ENCODE results near the gene NR3C1.

Gene NR3C1

DNA sequence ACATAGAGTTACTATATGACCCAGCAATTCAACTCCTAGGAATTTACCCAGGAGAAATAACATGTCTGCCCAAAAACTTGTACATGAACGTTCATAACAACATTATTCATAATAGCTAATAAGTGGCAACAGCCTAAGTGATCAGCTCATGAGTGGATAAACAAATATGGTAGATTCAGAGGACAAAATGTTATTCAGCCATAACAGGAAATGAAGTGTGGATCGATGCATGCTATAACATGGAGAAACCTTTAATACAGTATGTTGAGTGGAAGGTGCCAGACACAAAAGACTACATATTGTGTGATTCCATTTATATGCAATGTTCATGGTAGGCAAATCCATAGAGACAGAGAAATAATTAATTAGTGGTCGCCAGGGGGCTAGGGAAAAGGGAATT lies 22.3 kb upstream of the NR3C1 start:
- no peak for DNase-seq

DNA sequence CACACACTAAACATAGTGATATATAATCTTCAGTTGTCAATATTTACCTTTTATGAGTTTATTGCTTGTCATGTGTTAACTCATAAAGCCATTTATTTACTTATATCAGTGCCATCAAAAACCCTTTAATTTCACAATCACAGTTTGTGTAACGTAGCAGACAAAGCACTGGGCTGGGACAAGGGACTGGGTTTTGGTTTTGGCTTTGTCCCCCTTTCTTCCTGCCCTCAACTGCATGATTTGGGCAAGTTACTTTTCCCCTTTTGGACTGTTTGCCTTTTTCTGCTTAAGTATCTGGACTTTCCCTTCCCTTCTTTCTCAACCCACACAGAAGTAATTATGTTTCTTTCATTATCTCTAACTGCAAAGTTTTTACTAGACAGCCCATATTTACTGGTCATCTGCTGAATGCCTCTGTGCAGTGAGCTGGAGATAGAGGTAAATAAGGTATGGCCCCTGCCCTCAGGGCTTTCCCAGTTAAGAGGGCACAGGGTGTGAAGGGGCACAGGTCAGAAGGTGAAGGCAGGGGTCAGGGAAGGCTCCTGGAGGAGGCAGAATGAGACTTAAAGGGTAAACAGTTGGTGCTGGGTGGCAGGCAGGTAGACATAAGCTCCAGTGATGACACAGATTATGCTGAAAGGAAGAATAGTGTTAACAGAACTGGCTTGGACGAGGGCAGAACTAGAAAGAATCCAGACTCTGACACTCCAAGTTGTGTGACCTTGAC lies 14.8 kb upstream of the NR3C1 start:
- DNase-seq: no peak

DNA sequence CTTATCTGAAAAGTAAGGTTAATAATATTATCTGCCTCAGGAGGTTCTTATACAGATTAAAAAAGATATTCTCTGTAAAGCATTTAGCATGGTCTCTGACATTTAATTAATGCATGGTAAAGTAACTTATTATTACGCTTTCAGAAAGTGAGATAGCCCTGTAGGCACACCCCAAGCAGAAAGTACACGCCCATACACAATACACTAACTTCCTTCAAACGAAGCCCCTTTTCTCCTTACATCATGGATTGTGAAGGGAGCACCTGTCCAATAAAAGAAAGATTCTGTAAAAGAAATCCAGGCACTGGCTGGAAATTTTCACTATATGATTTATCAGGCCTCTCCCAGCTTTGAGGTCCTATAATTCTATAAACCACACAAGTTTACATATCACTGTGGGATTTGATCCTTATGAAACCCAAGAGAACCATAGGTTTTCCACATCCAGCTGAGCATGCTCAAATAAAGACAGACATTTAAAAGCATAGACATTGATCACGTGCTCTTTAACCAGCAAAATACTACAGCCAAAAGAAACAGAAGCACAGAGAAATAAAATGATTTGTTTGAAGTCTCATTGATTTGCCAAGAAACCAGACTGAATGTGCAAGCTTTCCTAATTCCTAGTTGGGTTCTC lies 14.1 kb upstream of the NR3C1 start:
- no peak for DNase-seq

DNA sequence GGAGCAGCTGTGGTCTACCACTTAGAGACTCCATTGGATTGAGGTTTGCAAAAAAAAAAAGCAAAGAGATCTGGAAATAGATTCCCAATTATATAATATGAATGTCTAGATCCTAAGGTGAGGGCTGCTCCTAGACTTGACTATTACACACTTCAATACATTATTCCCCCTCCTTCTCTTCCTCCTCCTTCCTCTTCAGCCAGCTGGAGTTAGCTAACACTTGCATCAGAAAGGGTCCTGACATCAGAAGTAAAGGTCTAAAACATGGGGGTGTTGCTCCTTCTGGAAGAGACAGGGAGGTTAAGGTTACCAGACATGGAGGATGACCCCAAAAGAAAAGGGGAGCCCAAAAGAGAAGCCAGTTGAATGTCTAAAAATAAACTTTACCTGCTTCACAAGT lies 12.9 kb upstream of the NR3C1 start:
- DNase-seq: no peak

DNA sequence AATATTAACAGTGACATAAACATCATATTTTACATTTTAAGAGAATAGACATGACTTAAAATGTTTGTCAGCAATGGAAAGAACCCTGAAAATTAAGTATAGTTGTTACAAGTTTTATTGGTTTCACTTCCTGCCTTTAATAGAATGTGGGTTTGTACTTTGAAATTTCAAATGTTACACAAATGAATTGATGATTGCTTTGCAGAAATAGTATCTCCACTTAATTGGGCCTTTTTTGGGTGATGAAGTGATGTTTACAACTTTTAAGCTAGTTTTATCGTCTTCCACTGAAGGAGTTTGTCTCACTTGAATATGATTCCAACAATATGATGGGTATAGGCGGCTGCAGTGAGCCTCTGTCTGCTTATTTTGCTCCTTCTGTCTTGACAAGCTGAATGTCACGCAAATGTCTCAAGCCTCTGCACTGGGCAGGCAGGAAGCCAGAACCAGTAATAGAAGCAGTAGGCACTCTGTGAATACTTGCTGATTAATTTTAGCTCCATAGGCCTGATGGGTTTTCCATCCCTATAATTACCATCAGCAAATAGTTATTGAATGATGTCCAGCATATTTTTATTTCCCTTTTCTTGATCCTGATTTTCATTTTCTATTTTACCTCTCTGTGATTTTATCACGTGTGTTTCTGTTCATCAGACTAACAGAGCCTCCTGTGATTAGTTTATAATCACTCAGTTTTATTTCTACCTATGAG lies 10.6 kb upstream of the NR3C1 start:
- no peak for DNase-seq

DNA sequence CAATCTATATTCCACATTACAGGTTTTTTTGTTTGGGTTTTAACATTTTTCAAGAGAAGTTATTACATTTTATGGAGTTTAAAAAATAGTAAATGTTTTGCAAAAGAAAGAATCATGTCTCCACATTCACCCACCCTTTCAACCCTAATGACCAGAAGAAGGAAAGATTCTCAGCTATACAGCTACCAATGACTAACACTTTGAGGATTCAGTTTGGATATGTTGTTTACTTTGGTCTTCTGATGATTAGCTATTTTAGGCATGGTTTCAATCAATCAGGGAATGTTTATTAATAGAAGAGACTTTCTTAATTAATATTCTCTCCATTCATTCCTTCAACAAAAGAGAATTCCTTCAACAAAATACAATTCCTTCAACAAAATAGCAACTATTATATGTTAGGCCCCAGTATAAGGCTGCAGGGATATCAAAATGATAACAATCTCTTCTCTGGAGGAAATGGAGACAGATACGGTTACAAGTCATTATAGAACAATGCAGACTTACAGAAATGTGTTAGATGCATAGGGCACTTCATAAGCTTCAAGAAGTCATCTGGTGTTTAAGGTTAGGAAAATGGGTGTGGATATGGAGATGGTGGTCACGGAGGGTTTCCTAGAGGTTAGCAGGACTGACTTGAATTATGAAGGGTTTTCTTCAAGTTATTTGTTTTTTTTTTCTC lies 9.3 kb upstream of the NR3C1 start:
- no peak for DNase-seq

DNA sequence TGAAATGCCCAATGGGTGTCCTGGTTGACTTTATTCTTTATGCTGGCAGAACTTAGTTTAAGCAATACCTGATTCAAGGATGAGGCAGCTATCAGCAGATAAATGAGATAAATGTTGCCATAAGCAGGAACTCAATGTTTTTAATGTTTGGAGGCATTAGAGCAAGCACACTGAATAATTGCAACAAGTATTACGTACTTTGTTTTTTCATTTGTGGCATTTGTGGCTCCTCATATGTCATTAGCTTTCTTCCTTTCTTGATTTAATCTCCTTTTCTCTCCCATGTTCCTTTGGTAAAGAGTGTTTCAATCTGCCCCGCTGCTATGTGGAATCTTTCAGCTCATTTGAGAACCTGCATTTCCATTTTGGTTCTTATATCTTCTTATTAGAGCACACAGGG lies 6.4 kb upstream of the NR3C1 start:
- no peak for DNase-seq

DNA sequence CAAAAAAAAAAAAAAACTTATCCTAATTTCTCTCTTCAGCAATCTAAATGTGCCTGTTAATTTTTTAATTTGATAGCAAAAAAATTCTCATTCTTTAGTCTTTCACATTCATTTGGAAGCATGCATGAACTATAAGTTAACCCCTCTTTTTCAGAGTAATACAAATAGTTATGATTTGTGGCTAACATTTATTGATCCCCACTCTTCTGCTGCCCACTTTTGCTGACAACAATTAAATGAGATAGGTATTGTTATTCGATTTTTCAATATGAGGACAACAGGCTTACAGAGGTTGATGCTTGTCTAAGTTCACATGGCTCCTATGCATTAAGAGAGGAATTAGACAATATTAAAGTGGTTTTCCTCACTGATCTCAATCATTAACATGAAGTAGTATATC lies 2.9 kb upstream of the NR3C1 start:
- no peak for DNase-seq

DNA sequence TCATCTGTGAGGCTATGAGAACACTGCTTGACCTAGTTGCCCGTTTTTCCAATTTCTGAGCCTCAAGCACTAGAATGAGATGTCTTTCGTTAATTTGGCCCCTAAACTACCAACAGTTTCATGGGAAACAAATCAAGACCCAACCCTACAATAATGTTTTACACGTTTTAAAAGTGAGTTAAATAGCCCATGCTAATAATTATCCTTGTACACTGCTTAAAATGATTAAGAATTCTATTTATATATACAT lies 2.3 kb upstream of the NR3C1 start:
- DNase-seq: no peak

DNA sequence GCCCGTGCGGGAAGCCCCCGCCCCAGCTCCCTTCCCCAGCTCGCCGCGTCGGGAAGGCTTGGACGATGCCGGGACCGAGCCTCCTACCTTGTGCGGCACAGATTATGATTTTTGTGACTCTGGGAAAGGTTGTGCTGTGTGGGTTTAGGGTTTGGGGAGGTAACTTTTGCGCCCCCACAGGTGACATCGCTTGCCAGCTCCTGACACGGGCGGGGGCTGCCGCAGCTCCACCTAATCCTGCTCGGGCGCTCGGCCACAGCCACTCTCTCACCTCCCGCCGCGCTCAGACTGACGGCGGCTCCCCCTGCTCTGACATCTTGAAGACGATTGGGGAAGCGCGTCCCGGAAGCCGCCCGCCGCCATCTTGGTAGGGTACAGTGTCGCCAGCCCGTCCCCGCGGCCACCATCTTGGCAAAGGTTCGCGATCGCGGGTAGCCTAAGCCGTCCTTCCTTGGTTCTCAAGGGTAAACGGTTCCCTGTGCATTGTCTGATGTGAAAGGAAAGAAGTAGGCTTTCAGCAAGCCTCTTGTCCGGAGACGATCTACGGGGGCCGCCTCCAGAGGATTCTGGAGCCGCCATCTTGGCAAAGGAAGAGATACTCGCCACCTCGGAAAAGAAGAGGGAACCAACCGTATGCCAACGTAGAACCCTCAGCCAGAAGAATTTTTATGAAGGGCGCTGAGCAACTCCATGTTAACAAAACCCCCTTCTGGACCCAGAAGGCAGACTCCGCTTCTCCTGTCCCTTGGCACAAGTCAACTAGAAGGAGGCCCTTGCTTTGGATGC lies 1.8 kb upstream of the NR3C1 start:
- peak; percentile 88 for DNase-seq

DNA sequence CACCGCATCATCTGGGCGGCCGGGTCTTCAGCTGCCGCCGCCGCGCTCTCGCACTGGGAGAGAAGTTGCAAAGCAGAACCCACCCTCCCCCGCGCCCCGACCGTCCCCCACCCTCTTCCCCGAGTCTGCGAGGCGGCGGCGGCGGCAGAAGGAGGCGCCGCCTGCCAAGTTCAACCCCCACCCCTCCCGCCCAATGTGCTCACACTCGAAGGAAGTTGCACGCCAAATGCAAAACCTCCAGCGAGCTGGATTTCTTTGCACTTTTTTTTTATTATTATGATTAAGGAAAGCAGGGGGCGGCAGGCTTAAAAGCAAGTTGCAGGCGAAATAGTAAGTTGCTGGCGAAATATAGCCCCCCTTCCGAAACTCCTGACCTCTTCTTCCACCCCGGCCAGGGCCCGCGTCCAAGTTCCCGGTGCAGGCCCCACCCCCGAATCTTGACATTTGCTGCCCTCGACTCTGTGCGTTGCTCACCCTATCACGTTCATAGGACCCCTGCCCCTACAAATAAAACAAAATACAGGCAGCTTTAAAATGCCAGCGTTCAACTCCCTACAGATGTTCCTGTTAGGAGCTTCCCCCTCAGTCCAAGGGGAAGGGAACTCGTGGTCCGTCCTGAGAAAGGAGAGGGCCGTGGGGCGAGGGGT lies 1.1 kb upstream of the NR3C1 start:
- DNase-seq: peak; percentile 28

DNA sequence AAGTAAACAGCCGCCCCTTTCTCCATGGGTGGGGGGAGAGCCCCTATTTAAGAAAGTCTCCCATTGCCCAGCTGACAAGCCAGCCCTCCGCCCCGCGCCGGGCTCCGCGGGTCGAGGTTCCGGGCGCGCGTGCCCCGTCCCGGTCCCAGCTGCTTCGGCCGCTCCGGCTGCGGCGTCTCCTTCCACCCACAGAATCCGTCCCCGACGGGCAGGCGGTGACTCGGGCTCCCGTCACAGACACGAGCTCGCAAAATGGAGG lies 223 bp downstream of the NR3C1 start:
- DNase-seq: peak; percentile 15

DNA sequence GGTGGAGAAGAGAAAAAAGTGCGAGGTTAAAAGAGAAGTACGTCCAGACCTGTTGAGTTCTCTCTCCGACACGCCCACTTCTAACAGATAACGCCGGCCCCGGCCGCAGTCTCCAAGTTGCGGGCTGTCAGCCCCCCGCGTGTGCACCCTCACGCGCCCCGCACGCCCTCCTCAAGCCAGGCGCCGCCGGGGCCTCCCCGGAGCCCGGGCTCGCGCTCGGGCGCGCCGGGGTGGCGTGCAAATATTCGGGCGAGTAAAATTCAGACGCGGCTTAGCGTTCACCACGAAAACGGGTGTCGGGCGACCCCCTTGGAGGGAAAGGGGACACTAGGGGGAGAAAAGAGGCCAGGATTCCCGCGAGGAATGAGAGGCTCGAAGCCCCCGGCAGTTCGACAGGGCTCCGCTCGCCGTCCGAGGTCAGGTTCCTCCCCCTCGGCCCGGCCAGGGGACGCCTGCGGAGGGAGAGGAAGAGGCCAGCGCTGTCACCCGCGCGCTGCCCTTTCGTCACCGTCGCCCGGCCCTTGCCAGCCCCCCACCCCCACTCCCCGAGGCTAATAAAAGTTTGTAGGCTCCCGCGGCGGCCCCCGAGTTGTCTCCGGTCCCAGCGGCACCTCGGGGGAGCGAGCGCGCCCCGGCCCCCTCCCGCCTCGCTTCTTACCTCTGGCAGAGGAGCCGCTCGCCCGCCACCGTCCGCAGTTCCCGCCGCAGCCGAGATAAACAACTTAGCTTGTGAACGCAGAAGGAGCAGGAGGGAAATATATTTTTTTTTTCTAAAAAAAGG lies 743 bp downstream of the NR3C1 start:
- DNase-seq: no peak

DNA sequence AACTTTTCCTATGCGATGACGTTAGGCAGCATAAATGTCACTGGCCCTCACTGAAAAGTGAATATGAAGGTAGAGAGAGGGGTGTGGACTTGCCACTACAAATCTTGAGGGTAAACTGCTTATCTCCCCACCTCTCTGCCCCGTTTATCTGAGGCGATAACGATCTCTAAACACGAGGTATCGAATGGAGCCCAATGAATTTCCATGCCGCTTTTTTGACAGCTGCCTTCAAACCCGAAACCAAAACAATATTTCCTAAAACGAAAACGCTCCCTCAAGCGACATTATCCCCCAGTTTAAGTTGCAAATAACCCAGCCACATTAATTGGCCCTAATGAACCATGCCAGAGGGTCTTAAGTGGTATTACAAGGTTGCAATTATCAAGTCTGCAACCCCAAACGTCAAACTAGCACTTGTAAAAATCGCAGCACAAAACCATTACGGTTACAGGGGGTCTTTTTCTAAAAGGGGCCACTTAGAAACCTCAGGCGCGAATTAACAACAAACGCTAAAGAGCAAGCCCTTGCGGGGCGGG lies 1.4 kb downstream of the NR3C1 start:
- DNase-seq: no peak

DNA sequence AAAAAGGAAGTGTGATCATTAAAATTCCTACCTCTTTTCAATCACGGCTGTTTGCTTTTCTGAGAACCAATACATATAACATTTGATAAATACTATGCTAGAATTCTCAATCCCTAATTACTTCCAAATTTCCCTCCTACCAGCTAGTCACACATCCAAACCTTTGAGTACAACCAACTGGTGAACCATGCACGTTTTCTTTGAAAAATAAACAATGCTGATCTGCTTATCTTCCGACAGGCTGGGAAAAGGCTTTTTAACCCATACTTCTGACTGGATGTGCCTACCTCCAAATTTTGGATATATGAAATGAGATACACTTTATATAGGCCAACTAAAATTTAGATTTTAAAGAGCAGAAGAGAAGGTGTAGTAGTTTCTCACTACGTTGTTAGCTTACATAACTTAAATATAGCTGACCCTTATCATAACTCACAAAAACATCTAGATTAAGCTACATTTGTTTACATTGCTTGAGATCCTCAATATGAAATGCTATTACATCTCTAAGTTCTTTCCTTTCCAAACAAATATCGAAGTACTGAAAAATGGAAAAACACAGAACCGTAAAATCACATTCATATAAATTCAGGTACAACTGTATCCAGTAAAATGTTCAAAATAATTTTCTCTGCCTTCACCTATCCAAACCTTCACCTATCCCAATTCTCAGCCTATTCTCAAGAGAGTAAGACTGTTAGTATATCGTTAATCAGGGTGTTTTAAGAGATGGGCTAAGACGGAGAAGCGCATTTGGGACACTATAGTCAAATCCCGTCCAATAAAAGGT lies 2.1 kb downstream of the NR3C1 start:
- no peak for DNase-seq

DNA sequence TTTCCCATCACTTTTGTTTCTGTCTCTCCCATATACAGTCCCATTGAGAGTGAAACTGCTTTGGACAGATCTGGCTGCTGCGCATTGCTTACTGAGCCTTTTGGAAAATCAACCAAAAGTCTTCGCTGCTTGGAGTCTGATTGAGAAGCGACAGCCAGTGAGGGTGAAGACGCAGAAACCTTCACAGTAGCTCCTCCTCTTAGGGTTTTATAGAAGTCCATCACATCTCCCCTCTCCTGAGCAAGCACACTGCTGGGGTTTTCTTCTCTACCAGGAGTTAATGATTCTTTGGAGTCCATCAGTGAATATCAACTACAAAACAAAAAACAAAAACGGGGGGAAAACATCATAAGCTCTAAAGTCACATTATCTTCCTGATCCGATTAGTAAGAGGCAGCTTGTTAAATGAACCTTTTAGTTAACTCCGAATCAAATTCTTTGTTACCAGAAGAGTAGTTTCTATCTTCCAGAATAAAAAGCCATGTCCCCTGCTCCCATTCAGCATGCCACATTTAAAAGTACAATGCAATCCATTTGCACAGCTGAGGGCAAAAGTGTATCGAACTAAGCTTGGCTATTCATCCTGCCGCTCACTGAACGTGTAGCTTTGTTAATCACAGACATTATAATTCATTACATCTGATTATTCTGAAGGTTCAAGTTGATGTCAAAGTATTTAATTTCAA lies 2.8 kb downstream of the NR3C1 start:
- DNase-seq: no peak

DNA sequence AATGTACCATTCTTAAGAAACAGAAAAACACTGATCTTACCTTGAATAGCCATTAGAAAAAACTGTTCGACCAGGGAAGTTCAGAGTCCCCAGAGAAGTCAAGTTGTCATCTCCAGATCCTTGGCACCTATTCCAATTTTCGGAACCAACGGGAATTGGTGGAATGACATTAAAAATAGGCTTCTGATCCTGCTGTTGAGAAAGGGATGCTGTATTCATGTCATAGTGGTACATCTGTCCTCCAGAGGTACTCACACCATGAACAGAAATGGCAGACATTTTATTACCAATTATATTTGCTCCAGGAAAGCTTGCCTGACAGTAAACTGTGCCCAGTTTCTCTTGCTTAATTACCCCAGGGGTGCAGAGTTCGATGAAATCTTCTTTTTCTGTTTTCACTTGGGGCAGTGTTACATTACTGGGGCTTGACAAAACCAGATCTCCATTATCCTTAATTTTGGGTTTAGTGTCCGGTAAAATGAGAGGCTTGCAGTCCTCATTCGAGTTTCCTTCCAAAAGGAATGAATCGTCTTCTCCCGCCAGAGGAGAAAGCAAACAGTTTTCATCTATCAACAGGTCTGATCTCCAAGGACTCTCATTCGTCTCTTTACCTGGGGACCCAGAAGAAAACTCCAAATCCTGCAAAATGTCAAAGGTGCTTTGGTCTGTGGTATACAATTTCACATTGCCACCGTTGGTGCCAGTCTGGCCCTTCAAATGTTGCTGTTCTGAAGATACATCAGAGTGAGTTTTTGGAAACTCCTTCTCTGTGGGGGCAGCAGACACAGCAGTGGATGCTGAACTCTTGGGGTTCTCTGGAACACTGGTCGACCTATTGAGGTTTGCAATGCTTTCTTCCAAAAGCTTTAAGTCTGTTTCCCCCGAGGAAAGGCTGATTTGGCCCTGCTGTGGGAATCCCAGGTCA lies 3.6 kb downstream of the NR3C1 start:
- no peak for DNase-seq

DNA sequence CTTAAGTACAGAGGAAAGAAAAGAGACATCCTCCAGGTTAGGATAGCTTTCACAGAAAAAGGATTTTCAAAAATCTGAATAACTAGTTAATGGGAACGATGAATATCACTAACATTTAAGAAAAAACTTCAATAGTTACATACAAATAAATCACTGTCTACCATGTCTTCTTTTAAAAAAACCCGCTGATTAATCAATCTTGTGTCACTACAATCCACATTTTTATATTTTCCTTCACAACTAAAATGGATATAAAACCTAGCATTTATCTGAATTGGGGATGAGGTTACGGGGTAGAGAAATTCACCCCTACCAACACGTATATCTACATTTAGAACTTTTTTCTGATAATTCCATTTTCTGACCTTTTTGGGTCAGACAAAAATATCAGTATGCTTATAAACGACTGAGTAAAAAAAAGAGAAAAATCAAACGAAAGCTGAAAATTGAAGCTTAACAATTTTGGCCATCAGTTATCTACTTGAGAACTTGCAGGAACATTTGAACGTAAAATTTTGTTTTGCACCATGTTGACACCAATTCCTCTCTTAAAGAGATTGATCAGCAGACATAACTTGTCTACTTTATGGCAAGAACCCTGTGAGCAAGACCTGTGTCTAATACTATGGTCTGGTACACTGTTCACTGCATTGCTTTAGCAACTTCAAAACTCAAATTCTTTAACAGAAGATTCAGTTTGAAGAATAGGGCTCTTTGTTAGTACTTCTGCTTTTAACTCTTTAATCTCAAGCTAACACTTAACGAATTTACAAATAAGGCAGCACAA lies 4.8 kb downstream of the NR3C1 start:
- DNase-seq: no peak

DNA sequence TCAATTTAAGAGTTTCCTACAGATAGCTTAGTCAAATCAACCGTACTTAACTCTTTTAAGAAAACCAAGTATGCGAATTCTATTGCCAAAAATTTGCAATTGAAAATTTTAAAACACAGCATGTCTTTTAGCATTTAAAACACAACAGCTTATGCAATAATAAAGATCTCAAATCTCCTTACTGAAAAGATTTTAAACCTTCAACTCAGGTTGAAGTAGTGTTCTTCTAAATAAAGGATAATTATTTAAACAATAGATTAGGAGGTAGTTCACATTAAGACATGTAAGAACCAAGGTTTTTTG lies 5.5 kb downstream of the NR3C1 start:
- DNase-seq: no peak
